Activated CD8-positive, alpha-beta memory T cell treated with anti-CD3 and anti-CD28 coated beads, Interleukin-2, amount 50 U/mL, for 4 hours (primary cell): Measurements from ENCODE around the gene DHX8.
"Not testable (repeated sequence)": the region's sequence is repeated elsewhere in the genome, so short reads cannot be mapped to it uniquely, and the experiment has no call there.

Experiments used
- DNase-seq: peaks from one replicate; pipeline ENCODE4 v3.0.0-alpha.2; 2020

Gene DHX8

GRCh38 chr17:43462569-43462968 lies 21.2 kb upstream of the DHX8 start:
- DNase-seq: not testable (repeated sequence)

GRCh38 chr17:43463241-43463640 lies 20.5 kb upstream of the DHX8 start:
- DNase-seq: no peak

GRCh38 chr17:43464046-43464445 lies 19.7 kb upstream of the DHX8 start:
- no peak for DNase-seq

GRCh38 chr17:43465049-43465448 lies 18.7 kb upstream of the DHX8 start:
- no peak for DNase-seq

- DNase-seq: no peak
These were observed 15.7 kb upstream of the DHX8 start for GRCh38 chr17:43467981-43468581.

- DNase-seq: no peak
These were observed 15.1 kb upstream of the DHX8 start for GRCh38 chr17:43468691-43469139.

- DNase-seq: no peak
These were observed 14.6 kb upstream of the DHX8 start for GRCh38 chr17:43469145-43469544.

- no peak for DNase-seq
These were observed 12.1 kb upstream of the DHX8 start for GRCh38 chr17:43471585-43472160.

- no peak for DNase-seq
These were observed 8.2 kb upstream of the DHX8 start for GRCh38 chr17:43475494-43476089.

GRCh38 chr17:43476306-43476705 lies 7.5 kb upstream of the DHX8 start:
- not testable (repeated sequence) for DNase-seq

GRCh38 chr17:43477832-43478634 lies 5.7 kb upstream of the DHX8 start:
- DNase-seq: no peak

- DNase-seq: no peak
These were observed 3.8 kb upstream of the DHX8 start for GRCh38 chr17:43479948-43480347.

GRCh38 chr17:43482103-43483012 lies 1.4 kb upstream of the DHX8 start:
- DNase-seq: no peak

GRCh38 chr17:43490621-43491020 lies 6.8 kb downstream of the DHX8 start:
- no peak for DNase-seq

- DNase-seq: not testable (repeated sequence)
These were observed 25.7 kb downstream of the DHX8 start for GRCh38 chr17:43509440-43509839.

- DNase-seq: not testable (repeated sequence)
These were observed 27.4 kb downstream of the DHX8 start for GRCh38 chr17:43511199-43511598.

GRCh38 chr17:43515656-43516055 lies 31.9 kb downstream of the DHX8 start:
- DNase-seq: no peak

- no peak for DNase-seq
These were observed 33.4 kb downstream of the DHX8 start for GRCh38 chr17:43517161-43517560.

- DNase-seq: no peak
These were observed 34.0 kb downstream of the DHX8 start for GRCh38 chr17:43517615-43518386.

GRCh38 chr17:43521389-43521788 lies 37.6 kb downstream of the DHX8 start:
- DNase-seq: no peak

- no peak for DNase-seq
These were observed 41.3 kb downstream of the DHX8 start for GRCh38 chr17:43524945-43525575.
